ENCODE results near the gene RAB7B. TPM values are rescaled to one million over a fixed set of nuclear protein-coding genes. Genes with fewer than 3 reads are reported as not detected.
A peak's percentile ranks its signal among the peaks of the same experiment; 100 is the strongest.

Gene RAB7B
- total and polyA plus RNA-seq, 9 of the 15 experiments (the other 6 are each of a cell fraction or from before 2014, with no cell fraction given): 0.03 to 0.29 (median 0.07) TPM; not detected in 4

DNA sequence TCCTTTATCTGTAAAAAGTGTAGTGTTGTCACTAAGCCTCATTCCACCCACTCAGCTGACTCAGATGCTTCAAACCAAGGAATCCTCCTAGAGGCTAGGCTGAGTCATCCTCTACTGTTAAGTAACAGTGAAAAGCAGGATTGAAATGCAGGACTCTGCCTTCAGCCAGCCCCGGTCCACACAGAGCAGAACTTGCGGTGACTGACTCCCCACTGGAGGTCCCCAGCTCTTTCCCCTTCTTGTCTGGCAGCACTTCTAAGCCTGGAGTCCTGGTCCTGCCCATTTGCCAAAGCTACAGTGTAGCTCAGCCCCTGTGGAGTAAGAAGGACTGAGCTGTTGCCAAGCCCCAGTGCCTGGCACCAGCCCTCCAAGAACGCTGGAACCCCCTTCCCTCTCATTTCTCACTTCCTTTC lies 1.7 kb downstream of the RAB7B start (continued):
- TF ChIP-seq, protein P1, sequence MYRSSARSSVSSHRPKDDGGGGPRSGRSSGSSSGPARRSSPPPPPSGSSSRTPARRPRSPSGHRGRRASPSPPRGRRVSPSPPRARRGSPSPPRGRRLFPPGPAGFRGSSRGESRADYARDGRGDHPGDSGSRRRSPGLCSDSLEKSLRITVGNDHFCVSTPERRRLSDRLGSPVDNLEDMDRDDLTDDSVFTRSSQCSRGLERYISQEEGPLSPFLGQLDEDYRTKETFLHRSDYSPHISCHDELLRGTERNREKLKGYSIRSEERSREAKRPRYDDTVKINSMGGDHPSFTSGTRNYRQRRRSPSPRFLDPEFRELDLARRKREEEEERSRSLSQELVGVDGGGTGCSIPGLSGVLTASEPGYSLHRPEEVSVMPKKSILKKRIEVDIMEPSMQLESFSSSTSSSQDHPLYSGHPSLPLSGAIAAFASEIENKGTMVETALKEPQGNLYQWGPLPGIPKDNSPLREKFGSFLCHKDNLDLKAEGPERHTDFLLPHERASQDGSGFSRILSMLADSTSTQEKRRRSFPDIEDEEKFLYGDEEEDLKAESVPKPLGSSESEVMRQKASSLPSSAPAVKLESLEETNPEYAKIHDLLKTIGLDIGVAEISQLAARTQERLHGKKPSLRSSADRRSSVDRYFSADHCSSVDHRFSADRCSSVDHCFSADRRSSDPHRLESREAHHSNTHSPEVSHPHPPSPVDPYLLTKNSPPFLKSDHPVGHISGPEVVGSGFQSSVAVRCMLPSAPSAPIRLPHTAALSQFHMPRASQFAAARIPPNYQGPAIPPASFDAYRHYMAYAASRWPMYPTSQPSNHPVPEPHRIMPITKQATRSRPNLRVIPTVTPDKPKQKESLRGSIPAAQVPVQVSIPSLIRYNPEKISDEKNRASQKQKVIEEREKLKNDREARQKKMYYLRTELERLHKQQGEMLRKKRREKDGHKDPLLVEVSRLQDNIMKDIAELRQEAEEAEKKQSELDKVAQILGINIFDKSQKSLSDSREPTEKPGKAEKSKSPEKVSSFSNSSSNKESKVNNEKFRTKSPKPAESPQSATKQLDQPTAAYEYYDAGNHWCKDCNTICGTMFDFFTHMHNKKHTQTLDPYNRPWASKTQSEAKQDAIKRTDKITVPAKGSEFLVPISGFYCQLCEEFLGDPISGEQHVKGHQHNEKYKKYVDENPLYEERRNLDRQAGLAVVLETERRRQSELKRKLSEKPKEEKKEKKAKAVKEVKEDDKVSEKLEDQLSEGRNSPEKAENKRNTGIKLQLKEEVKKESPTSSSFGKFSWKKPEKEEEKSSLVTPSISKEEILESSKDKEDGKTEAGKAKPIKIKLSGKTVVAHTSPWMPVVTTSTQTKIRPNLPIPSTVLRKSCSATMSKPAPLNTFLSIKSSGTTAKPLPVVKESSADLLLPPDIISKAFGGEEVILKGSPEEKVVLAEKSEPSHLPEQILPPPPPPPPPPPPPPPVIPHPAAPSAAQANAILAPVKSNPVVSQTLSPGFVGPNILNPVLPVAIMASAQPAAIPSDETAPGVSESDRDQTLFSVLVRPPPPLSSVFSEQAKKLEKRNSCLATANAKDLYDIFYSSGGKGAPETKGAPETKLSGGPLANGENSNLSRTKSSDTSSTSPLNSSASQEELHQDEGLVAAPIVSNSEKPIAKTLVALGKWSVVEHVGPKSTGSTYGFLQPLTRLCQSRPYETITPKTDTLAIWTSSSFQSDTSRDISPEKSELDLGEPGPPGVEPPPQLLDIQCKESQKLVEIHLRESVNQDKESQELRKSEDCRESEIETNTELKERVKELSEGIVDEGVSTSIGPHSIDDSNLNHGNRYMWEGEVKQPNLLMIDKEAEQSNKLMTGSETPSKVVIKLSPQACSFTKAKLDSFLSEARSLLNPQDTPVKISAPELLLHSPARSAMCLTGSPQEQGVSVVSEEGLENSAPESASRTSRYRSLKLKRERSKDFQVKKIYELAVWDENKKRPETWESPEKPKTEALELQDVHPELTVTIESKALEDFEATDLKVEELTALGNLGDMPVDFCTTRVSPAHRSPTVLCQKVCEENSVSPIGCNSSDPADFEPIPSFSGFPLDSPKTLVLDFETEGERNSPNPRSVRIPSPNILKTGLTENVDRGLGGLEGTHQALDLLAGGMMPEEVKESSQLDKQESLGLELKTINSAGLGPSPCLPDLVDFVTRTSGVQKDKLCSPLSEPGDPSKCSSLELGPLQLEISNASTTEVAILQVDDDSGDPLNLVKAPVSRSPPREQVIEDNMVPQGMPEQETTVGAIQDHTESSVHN (IDR thresholded peaks at IDR 0.05; ENCODE audit: borderline replicate concordance in 1 of 2, low read depth in 1 of 2): peak in 1 of 2 experiments; percentile 47; a peak in 1 of 4 replicates
- TF ChIP-seq MAFF (IDR thresholded peaks at IDR 0.05; ENCODE audit: low read length): peak; percentile 45; the same call in 1 of the 2 replicates
- no peak for TF ChIP-seq WHSC1 (IDR thresholded peaks at IDR 0.05; ENCODE audit: low read length)
- TF ChIP-seq, protein P2, sequence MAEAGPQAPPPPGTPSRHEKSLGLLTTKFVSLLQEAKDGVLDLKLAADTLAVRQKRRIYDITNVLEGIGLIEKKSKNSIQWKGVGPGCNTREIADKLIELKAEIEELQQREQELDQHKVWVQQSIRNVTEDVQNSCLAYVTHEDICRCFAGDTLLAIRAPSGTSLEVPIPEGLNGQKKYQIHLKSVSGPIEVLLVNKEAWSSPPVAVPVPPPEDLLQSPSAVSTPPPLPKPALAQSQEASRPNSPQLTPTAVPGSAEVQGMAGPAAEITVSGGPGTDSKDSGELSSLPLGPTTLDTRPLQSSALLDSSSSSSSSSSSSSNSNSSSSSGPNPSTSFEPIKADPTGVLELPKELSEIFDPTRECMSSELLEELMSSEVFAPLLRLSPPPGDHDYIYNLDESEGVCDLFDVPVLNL (CRISPR knock-in tag; IDR thresholded peaks at IDR 0.05; ENCODE audit: low read depth): no peak
- TF ChIP-seq, protein P3, sequence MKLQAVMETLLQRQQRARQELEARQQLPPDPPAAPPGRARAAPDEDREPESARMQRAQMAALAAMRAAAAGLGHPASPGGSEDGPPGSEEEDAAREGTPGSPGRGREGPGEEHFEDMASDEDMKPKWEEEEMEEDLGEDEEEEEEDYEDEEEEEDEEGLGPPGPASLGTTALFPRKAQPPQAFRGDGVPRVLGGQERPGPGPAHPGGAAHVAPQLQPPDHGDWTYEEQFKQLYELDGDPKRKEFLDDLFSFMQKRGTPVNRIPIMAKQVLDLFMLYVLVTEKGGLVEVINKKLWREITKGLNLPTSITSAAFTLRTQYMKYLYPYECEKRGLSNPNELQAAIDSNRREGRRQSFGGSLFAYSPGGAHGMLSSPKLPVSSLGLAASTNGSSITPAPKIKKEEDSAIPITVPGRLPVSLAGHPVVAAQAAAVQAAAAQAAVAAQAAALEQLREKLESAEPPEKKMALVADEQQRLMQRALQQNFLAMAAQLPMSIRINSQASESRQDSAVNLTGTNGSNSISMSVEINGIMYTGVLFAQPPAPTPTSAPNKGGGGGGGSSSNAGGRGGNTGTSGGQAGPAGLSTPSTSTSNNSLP (IDR thresholded peaks at IDR 0.05; ENCODE audit: borderline replicate concordance, low read depth, low read length): peak; percentile 62; the same call in 1 of the 2 replicates
